GM23248 (cell line): ENCODE measurements around the gene TMEM74B. TPM values are rescaled to one million over a fixed set of nuclear protein-coding genes. Genes with fewer than 3 reads are reported as not detected.
A peak's percentile ranks its signal among the peaks of the same experiment; 100 is the strongest.
"Not testable (repeated sequence)": the region's sequence is repeated elsewhere in the genome, so short reads cannot be mapped to it uniquely, and the experiment has no call there.

ENCODE experiments used
- DNase-seq: peaks from one replicate; pipeline ENCODE4 v3.0.0-alpha.2; 2015
- H2AFZ ChIP-seq: fragments of 200-600 bp; sonication (generic); 2 replicates; pipeline ENCODE4 v1.6.1; 2016; ENCODE audit warnings: antibody characterized with exemption
- H3F3A ChIP-seq: fragments of 200-600 bp; sonication (generic); 2 replicates; pipeline ENCODE4 v1.6.1; 2016; ENCODE audit warnings: mild to moderate bottlenecking, antibody characterized with exemption, mixed run types; ENCODE audit not compliant: insufficient read depth
- H3K27ac ChIP-seq: fragments of 200-600 bp; sonication (generic); 2 replicates; pipeline ENCODE4 v1.5.1; 2016; ENCODE audit warnings: mild to moderate bottlenecking
- H3K27me3 ChIP-seq: fragments of 200-600 bp; sonication (generic); replicated peaks from 2 replicates; pipeline ENCODE4 v1.6.1; 2016; ENCODE audit warnings: mild to moderate bottlenecking; ENCODE audit not compliant: insufficient read depth
- H3K36me3 ChIP-seq: fragments of 200-600 bp; sonication (generic); 2 replicates; pipeline ENCODE4 v1.6.1; 2016; ENCODE audit warnings: low read depth, mild to moderate bottlenecking
- H3K4me1 ChIP-seq: fragments of 200-600 bp; sonication (generic); 2 replicates; pipeline ENCODE4 v1.6.1; 2016; ENCODE audit warnings: mild to moderate bottlenecking; ENCODE audit not compliant: insufficient read depth
- H3K4me2 ChIP-seq: fragments of 200-600 bp; sonication (generic); one replicate; pipeline ENCODE4 v1.6.1; 2016; ENCODE audit warnings: mild to moderate bottlenecking; ENCODE audit not compliant: unreplicated experiment
- H3K4me3 ChIP-seq: fragments of 200-600 bp; sonication (generic); 2 replicates; pipeline ENCODE4 v1.5.1; 2016; ENCODE audit warnings: mild to moderate bottlenecking
- H3K79me2 ChIP-seq: fragments of 200-600 bp; sonication (generic); 2 replicates; pipeline ENCODE4 v1.6.1; 2016; ENCODE audit warnings: mild to moderate bottlenecking; ENCODE audit not compliant: insufficient read depth
- H3K9ac ChIP-seq: fragments of 200-600 bp; sonication (generic); 2 replicates; pipeline ENCODE4 v1.6.1; 2016; ENCODE audit warnings: mild to moderate bottlenecking
- H3K9me2 ChIP-seq: fragments of 200-600 bp; sonication (generic); 2 replicates; pipeline ENCODE4 v1.6.1; 2016; ENCODE audit warnings: mixed run types, mild to moderate bottlenecking, moderate library complexity; ENCODE audit not compliant: insufficient read depth
- H3K9me3 ChIP-seq: fragments of 200-600 bp; sonication (generic); one replicate; pipeline ENCODE4 v1.6.1; 2017; ENCODE audit warnings: low read depth
- H4K20me1 ChIP-seq: fragments of 200-600 bp; sonication (generic); 2 replicates; pipeline ENCODE4 v1.6.0; 2016; ENCODE audit not compliant: insufficient read depth
- EZH2 ChIP-seq: fragments of 200-600 bp; sonication (generic); IDR thresholded peaks from 2 replicates; pipeline ENCODE4 v1.6.1; 2018; ENCODE audit warnings: antibody characterized with exemption, mild to moderate bottlenecking; ENCODE audit not compliant: insufficient read depth, poor library complexity, severe bottlenecking
- EZH2phosphoT487 ChIP-seq: fragments of 200-600 bp; sonication (generic); IDR thresholded peaks from 2 replicates; pipeline ENCODE4 v1.6.1; 2018; ENCODE audit warnings: antibody characterized with exemption, moderate library complexity, mild to moderate bottlenecking, low read depth; ENCODE audit not compliant: insufficient read depth
- WGBS, 2 experiments: methylation state at CpG; one replicate each; pipeline ENCODE4 v1.1.6; 2015 to 2017; ENCODE audit warnings: low lambda C conversion rate in 2 of 2, low coverage in 1 of 2; ENCODE audit errors: missing lambda C conversion rate in 2 of 2; 5-methylcytosine and 5-hydroxymethylcytosine counted together
- in situ Hi-C: fragments of 300-500 bp; cut with MboI; formaldehyde crosslinking; loops from 2 replicates; pipeline ENCODE4 v1.15.0; 2020
- polyA plus RNA-seq: library from polyadenylated mRNA; unstranded; fragments of >200 nt; fragmentation: Nextera tagmentation; extraction: Ambion mirVana; gene quantifications from 2 replicates; pipeline ENCODE4 v1.2.1, GENCODE V29; 2016
- total RNA-seq: library from RNA; depleted of rRNA; stranded (reverse); fragments of >200 nt; shearing (Covaris generic); gene quantifications from 2 replicates; pipeline ENCODE4 v1.2.3, GENCODE V29; 2014

TMEM74B gene
- total and polyA plus RNA-seq, 2 experiments from 2014 or later: 0.18 to 0.43 TPM

DNA sequence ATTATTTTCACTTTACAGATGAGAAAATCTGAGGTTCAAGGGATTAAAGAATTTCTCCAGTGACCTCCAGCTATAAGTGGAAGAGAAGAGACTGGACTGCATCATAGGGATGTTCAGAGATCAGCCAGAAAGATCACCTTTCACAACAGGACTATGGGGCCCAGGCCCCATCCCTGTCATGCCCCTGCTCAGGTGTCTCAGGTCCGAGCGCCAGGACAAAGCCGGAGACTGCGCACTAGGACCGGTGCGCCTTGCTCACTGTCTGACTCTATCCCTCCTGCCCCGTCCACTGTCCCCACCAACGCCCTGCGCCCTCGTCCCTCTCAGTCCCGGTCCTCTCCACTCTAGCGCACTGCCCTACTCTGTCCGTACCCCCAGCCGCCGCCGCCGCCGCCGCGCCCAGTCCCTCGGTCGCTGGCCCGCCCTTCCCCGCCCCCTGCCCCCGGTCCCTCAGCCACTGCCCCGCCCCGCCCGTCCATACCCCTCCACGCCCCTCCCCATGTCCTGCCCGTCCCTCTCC, 40.5 kb upstream of the TMEM74B start:
- 3% methylated on average over 10 to 30 of the region's 30 CpGs for WGBS, 2 experiments
- peak overlapping the region; percentile 6 for H3K4me2 ChIP-seq

DNA sequence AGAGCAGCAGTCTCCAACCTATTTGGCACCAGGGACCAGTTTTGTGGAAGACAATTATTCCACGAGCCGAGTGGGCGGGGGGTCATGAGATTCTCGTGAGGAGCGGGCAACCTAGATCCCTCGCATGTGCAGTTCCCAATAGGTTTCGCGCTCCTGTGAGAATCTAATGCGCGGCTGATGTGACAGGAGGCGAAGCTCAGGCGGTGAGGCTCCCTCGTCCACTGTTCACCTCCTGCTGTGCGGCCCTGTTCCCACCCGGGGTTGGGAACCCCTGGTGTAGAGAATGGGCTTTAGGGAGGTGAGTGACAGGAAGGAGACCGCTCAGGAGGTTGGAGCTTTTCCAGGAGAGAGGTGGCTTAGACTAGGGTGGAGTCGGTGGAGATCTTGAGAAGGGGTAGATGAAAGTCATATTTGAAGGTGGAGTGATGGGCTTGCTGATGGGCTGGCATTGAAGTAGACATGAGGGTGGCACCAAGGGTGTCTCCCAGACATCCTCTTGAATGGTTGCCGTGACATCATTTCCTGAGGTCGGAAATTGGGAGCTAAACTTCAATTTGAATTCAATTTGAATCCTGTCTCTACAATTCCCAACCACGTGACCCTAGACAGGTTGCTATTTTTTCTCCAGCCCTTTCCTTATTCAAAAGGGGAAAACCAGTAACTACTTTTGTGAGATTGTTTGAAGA, 39.6 kb upstream of the TMEM74B start:
- no peak for TF ChIP-seq EZH2
- no peak for TF ChIP-seq EZH2phosphoT487
- H3K27me3 ChIP-seq: no peaks in the 10 kb centered on the region
- no peaks in the 10 kb centered on the region for H3K9me3 ChIP-seq
- WGBS, 2 experiments: 74 to 75% methylated on average over 20 of the region's 20 CpGs
- H3K27ac ChIP-seq: no peak overlapping the region
- no peak overlapping the region for H2AFZ ChIP-seq
- H3K4me3 ChIP-seq: no peak overlapping the region
- no peak for DNase-seq
- no peaks in the 10 kb centered on the region for H3F3A ChIP-seq
- H4K20me1 ChIP-seq: no peaks in the 10 kb centered on the region
- H3K79me2 ChIP-seq: no peaks in the 10 kb centered on the region
- no peak overlapping the region for H3K4me2 ChIP-seq
- H3K9me2 ChIP-seq: no peaks in the 10 kb centered on the region
- H3K36me3 ChIP-seq: no peaks in the 10 kb centered on the region
- in situ Hi-C loops: loop anchor here (25.0 kb wide), 1 partner anchor 412 kb away; no protein-coding TSS in a partner anchor
- no peaks in the 10 kb centered on the region for H3K4me1 ChIP-seq
- H3K9ac ChIP-seq: no peak overlapping the region

More for the DNA sequence above, 40.5 kb upstream of the TMEM74B start:
- in situ Hi-C loops: no loop called here
- Histone ChIP-seq H3K4me3 (peak overlapping the region; percentile 58), H2AFZ (peak overlapping the region; percentile 74), H3K27me3 (no peaks in the 10 kb centered on the region), H3F3A (no peaks in the 10 kb centered on the region), H3K36me3 (no peaks in the 10 kb centered on the region), H3K4me1 (no peaks in the 10 kb centered on the region), H4K20me1 (no peaks in the 10 kb centered on the region), H3K9ac (no peak overlapping the region), H3K79me2 (no peaks in the 10 kb centered on the region), H3K9me3 (no peaks in the 10 kb centered on the region), H3K27ac (no peak overlapping the region), H3K9me2 (no peaks in the 10 kb centered on the region)
- TF ChIP-seq EZH2 (no peak), EZH2phosphoT487 (no peak)
- no peak for DNase-seq

- not testable (repeated sequence) for H3K9me2 ChIP-seq, H3F3A ChIP-seq, H4K20me1 ChIP-seq, H3K27me3 ChIP-seq, H3K4me3 ChIP-seq, H2AFZ ChIP-seq, H3K27ac ChIP-seq, H3K9ac ChIP-seq, H3K4me1 ChIP-seq, H3K9me3 ChIP-seq, DNase-seq, H3K36me3 ChIP-seq, H3K4me2 ChIP-seq, H3K79me2 ChIP-seq
- in situ Hi-C loops: loop anchor here (25.0 kb wide), 1 partner anchor 410 kb away; no protein-coding TSS in a partner anchor
- WGBS, 2 experiments: 42 to 55% methylated on average over 3 to 4 of the region's 4 CpGs
Measured at GRCh38 chr20:1222750-1223149, 38.0 kb upstream of the TMEM74B start.

DNA sequence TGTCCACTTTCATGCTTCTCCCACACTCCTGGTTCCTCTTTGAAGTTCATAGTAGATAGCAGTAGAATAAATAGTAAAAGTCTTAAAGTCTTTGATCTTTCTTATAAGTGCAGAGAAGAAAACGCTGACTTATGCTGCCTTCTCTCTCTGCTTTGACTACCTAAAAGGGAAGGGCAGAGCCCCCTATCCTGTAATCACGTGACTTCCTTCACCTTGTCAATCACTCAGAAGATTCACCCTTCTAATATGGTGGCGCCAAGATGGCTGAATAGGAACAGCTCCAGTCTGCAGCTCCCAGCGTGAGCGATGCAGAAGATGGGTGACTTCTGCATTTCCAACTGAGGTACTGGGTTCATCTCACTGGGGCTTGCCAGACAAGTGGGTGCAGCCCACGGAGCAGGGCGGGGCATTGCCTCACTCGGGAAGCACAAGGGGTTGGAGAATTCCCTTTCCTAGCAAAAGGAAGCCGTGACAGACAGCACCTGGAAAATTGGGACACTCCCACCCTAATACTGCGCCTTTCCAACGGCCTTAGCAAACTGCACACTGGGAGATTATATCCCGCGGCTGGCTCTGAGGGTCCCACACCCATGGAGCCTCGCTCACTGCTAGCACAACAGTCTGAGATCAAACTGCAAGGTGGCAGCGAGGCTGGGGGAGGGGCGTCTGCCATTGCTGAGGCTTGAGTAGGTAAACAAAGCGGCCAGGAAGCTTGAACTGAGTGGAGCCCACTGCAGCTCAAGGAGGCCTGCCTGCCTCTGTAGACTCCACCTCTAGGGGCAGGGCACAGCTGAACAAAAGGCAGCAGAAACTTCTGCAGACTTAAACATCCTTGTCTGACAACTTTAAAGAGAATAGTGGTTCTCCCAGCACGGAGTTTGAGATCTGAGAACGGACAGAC, 32.0 kb upstream of the TMEM74B start:
- not testable (repeated sequence) for H3K4me3 ChIP-seq, H3K79me2 ChIP-seq, H3K27ac ChIP-seq, H3K4me1 ChIP-seq, H3K36me3 ChIP-seq, H3K4me2 ChIP-seq, DNase-seq, H4K20me1 ChIP-seq, H2AFZ ChIP-seq, H3F3A ChIP-seq, H3K27me3 ChIP-seq, H3K9me3 ChIP-seq, H3K9me2 ChIP-seq, H3K9ac ChIP-seq
- 61% methylated on average over 19 of the region's 19 CpGs for WGBS, 2 experiments
- in situ Hi-C loops: loop anchor here (25.0 kb wide), 1 partner anchor 404 kb away; no protein-coding TSS in a partner anchor
